K562 (cell line): ENCODE results near the gene TMC6. TPM values are rescaled to one million over a fixed set of nuclear protein-coding genes. Genes with fewer than 3 reads are reported as not detected.

Experiments used
- DIDO1 ChIP-seq: fragments of 450-650 bp; IDR thresholded peaks from 2 replicates; pipeline ENCODE4 v1.6.1; 2016; ENCODE audit warnings: low read depth, missing biosample characterization, missing genetic modification characterization
- ETV5 ChIP-seq: sonication (generic); formaldehyde crosslinking; IDR thresholded peaks from 2 replicates; pipeline ENCODE4 v1.4.0; 2020; ENCODE audit warnings: low read depth, mild to moderate bottlenecking, missing genetic modification reagents
- FOXJ3 ChIP-seq: sonication (generic); formaldehyde crosslinking; IDR thresholded peaks from 2 replicates; pipeline ENCODE4 v1.4.0; 2020; ENCODE audit warnings: mild to moderate bottlenecking, missing genetic modification reagents
- ID3 ChIP-seq, 2 experiments: fragments of 250-450 bp in 1 of 2; fragments of 450-650 bp in 1 of 2; sonication (Bioruptor Pico) in 1 of 2; IDR thresholded peaks; 2 replicates each; pipeline versions ENCODE4 v1.6.1 to v1.8.0; 2016 to 2021; ENCODE audit warnings: mild to moderate bottlenecking in 2 of 2, moderate library complexity in 2 of 2, missing compliant biosample characterization in 1 of 2, missing genetic modification characterization in 1 of 2
- KDM1A ChIP-seq, 2 experiments: fragments of 450-650 bp; IDR thresholded peaks; 2 replicates each; pipeline ENCODE4 v1.6.1; 2016; ENCODE audit warnings: mild to moderate bottlenecking in 2 of 2
- MYNN ChIP-seq, 2 experiments: sonication (generic); formaldehyde crosslinking in 1 of 2; IDR thresholded peaks; 2 replicates each; pipeline versions ENCODE4 v1.5.0 to v1.6.1; 2016 to 2020; ENCODE audit warnings: antibody characterized with exemption in 1 of 2, missing genetic modification reagents in 1 of 2
- NR2C1 ChIP-seq, 2 experiments: fragments of 450-650 bp; IDR thresholded peaks; 2 replicates each; pipeline ENCODE4 v1.6.1; 2017; ENCODE audit warnings: mild to moderate bottlenecking in 2 of 2, antibody characterized with exemption in 1 of 2, inconsistent platforms in 1 of 2, missing compliant biosample characterization in 1 of 2, missing genetic modification characterization in 1 of 2
- NR2C2 ChIP-seq, 2 experiments: fragments of 200-800 bp in 1 of 2; sonication (Bioruptor generic) in 1 of 2; sonication (generic) in 1 of 2; formaldehyde crosslinking in 1 of 2; IDR thresholded peaks; 2 replicates each; pipeline versions ENCODE4 v1.6.1 to v1.8.0; 2016 to 2022; ENCODE audit warnings: mild to moderate bottlenecking in 1 of 2, missing compliant biosample characterization in 1 of 2, missing genetic modification characterization in 1 of 2, missing genetic modification reagents in 1 of 2
- RHOXF2B ChIP-seq: fragments of 250-450 bp; sonication (Bioruptor Pico); conservative IDR thresholded peaks from 2 replicates; pipeline ENCODE4 v1.5.1; 2021
- YBX1 ChIP-seq: fragments of 450-650 bp; IDR thresholded peaks from 2 replicates; pipeline ENCODE4 v1.7.1; 2016; ENCODE audit warnings: mild to moderate bottlenecking
- ZC3H8 ChIP-seq: fragments of 450-650 bp; IDR thresholded peaks from 2 replicates; pipeline ENCODE4 v1.6.1; 2017
- ZNF224 ChIP-seq: sonication (generic); formaldehyde crosslinking; IDR thresholded peaks from 2 replicates; pipeline ENCODE4 v1.8.0; 2022; ENCODE audit warnings: mild to moderate bottlenecking, missing genetic modification reagents
- ZNF395 ChIP-seq: fragments of 200-800 bp; sonication (Bioruptor generic); IDR thresholded peaks from 2 replicates; pipeline ENCODE4 v1.6.1; 2017; ENCODE audit warnings: missing genetic modification characterization, missing compliant biosample characterization
- ZNF407 ChIP-seq: fragments of 450-650 bp; IDR thresholded peaks from 2 replicates; pipeline ENCODE4 v1.6.1; 2016; ENCODE audit warnings: low read depth
- ZNF77 ChIP-seq: fragments of 250-450 bp; sonication (Bioruptor Pico); IDR thresholded peaks from 2 replicates; pipeline ENCODE4 v1.5.0; 2020
- polyA plus RNA-seq, 8 experiments: library from polyadenylated mRNA; depleted of rRNA in 4 of 8; stranded (reverse) in 5 of 8; unstranded in 3 of 8; fragments of >200 nt; fragmentation: Nextera tagmentation in 2 of 8; fragmentation: Illumina TruSeq in 1 of 8; extraction: Ambion mirVana in 2 of 8; extraction: Trizol in 1 of 8; gene quantifications; 2 replicates each; pipeline versions ENCODE4 v1.2.1 to v1.2.3, GENCODE V29; 2011 to 2014; ENCODE audit warnings: inconsistent platforms in 1 of 8, missing spikeins in 1 of 8
- total RNA-seq, 7 experiments: library from RNA; depleted of rRNA in 6 of 7; stranded (reverse); fragments of >200 nt in 6 of 7; fragmentation: Illumina TruSeq in 2 of 7; extraction: Trizol in 2 of 7; gene quantifications; 2 replicates each; pipeline versions ENCODE4 v1.2.1 to v1.2.3, GENCODE V29; 2011 to 2021; ENCODE audit warnings: low replicate concordance in 1 of 7

Gene TMC6
- total and polyA plus RNA-seq, 9 of the 15 experiments (the other 6 are each of a cell fraction or from before 2014, with no cell fraction given) = 4.1 to 351 (median 66.9) TPM

- TF ChIP-seq ZNF395 (CRISPR knock-in tag) (no peak), ID3 (CRISPR knock-in tag; IDR thresholded peaks at IDR 0.05) (no peak), ID3 (tag; IDR thresholded peaks at IDR 0.05) (no peak), RHOXF2B (CRISPR knock-in tag) (0 out of 2 replicates have a peak, but pooled peaks have one; percentile 24), ZNF224 (CRISPR knock-in tag) (no peak), ZC3H8 (no peak), DIDO1 (tag) (no peak), NR2C2 (CRISPR knock-in tag; IDR thresholded peaks at IDR 0.05) (no peak), NR2C2 (tag; IDR thresholded peaks at IDR 0.05) (peak; percentile 41; the same call in 1 of the 2 replicates), ZNF407 (no peak), ZNF77 (CRISPR knock-in tag) (no peak), NR2C1 (IDR thresholded peaks at IDR 0.05) (0 out of 2 replicates have a peak, but pooled peaks have one; percentile 3), NR2C1 (tag; IDR thresholded peaks at IDR 0.05) (0 out of 2 replicates have a peak, but pooled peaks have one; percentile 5), KDM1A (IDR thresholded peaks at IDR 0.05) (peak; percentile 43 to 94), MYNN (IDR thresholded peaks at IDR 0.05) (no peak), MYNN (CRISPR knock-in tag; IDR thresholded peaks at IDR 0.05) (no peak), YBX1 (no peak), FOXJ3 (CRISPR knock-in tag) (no peak), ETV5 (CRISPR knock-in tag) (no peak; the same call in 1 of the 2 replicates)
Measured at GRCh38 chr17:78129351-78130089, 965 bp upstream of the TMC6 start (continued).
